ENCODE measurements around the gene MCAM.

The MCAM gene
- total RNA-seq, result 0 to 3.6 (median 0.24) reads per million in 4 experiments

DNA sequence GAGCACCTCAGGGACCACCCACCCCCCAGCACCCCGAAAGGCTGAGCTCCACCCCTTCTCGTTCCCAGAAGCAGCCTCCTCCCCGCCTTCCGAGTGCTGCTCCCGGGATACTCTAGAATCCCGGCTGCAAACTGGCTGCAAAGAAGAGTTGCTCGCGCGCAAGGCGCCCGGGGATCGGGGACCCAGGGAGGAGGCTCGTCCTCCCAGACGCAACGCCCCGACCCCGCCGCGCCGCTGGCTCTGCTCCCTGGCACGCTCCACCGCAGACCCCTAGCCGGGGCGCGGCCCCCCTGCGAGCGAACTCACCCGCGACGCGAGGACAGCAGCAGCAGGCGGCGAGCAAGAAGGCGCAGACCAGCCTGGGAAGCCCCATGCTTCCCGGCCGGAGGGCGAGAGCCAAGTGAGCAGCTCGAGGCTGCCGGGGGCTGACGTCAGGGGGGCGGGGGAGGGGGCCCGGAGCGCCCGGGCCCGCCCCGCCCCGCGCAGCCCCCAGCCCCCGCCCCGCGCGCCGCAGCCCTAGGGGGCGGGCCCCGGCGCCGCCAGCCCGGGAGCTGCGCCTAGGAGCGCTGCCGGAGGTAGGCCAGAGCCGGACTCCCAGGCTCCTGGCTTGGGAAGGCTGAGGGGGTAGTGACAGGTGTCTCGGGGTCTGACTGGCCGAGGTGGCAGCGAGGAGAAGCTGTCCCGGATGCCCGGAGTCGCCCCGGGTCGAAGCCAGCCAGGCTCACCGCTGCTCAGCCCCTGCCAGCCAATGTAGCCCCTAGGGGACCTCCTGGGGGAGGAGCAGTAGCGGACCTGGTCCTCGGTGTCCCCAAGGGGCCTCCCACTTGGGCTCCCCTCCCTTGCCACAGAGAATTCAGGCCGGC, at the start of gene MCAM:
TSS of gene MCAM (minus strand) at position 402 of the 863 bp plus-strand sequence. CDS start at position 373, 29 bp downstream.
- no peak for DNase-seq

DNA sequence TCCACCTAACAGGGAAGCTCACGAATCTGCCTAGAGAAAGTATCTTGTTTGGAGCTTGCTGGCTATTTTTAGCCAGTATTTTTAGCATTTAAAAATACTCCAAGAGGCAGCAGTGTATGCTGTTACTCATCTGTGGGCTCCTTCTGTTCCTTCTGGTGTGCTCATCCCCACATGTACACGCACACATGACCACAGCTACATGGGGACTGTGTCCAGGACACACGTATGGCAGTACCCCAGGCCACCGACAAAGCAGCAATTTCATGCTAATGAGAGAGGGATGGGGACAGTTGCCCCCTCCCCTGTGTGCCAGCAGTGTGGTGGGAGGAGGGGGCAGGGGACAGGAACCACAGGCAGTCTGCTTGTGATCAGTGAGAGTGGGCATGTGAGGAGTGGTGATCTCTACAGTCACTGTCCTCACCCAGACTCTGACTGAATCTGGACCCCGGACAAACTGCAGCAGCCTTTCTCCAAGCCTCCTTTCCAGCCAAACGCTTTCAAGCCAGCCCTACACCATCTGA, 48.2 kb upstream of the MCAM start:
- DNase-seq, result no peak

GRCh38 chr11:119363851-119364590, 47.1 kb upstream of the MCAM start:
- DNase-seq, result peak; percentile 46

GRCh38 chr11:119363081-119363850, 46.3 kb upstream of the MCAM start:
- no peak for DNase-seq

DNA sequence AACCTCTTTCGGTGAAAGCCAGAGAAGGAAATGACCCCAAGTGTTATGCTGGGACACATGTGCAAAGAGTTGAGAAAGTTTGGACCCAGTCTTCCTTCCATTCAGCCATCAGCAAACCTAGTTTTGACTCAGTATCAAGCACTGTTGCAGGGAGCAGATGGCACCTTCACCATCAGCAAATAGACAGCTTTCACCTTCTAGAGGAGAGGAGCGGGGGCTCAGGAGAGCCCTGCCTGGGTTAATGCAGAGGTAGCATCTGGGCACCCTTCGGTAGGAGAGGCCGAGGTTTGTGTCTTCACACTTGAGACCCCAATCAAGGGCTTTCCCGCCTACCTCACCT, 45.8 kb upstream of the MCAM start:
- DNase-seq, result no peak

DNA sequence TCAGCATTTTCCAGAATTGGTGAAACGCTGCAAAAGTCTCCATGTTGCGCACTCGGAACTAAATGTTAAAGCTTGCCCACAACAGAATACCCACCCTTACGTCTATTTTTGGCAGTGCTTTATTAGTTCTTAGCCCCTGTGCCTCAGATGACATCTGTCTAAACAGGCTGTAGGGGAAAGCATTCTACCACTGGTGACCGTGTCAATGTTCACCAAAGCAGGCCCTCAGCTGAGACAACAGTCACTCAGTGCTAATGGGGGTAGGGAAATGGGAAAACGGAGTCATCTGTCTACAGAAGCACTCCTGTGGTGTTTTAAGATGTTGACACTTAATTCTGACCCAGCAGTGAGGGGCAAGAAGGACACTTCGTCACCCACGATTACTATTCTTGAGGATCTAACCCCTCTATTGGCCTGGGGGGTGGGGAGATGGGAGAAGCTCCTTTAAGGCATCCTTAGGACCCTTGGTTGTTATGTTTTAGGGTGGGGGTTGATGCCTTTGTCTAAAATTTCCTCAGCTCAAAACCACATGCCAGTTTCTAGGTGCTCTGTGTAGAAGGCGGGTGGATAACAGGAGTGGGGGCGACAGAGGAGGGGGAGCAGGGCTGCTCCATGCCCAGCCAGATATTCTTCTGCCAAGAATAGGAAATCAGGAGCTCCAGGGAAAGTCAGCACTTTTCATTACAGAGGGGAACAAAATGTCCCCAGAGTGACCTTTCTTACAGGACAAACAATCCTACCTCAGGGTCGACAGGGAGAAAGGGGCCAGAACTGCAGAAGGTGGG, 45.2 kb upstream of the MCAM start:
- DNase-seq, result no peak

DNA sequence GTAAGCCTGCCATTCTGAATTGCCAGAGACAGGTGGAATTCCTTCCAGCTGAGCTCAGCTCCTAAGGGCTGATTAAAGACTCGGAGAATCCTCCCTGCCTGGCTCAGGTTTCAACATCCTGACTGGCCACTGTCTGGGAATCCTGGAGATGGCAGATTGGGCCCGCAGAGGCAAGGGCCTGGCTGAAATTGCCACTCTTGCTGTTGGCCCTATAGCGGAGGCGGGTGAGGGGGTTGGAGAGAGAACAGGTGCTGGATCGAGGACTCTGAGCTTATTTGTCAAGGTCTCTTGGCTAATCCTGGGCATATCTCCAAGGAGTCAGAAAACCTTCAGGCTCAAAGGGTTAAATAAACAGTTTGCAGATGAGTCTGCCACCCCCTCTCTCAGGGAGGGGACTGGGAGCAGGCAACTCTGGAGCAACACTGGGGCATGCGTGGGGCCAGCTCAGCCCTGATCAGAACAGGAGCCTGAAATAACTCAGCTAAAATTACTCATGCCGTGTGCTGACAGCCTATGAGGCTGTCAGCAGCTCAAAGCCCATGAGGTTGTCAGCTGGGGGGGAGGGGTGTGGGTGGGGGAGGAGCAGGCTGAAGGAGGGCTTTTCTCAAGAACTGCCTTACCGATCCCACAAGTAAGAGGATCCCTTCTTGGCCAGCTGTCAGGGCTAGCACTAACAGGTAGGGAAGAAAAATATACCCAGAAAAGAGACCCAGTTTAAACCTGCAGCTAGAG, 44.3 kb upstream of the MCAM start:
- DNase-seq, result no peak

DNA sequence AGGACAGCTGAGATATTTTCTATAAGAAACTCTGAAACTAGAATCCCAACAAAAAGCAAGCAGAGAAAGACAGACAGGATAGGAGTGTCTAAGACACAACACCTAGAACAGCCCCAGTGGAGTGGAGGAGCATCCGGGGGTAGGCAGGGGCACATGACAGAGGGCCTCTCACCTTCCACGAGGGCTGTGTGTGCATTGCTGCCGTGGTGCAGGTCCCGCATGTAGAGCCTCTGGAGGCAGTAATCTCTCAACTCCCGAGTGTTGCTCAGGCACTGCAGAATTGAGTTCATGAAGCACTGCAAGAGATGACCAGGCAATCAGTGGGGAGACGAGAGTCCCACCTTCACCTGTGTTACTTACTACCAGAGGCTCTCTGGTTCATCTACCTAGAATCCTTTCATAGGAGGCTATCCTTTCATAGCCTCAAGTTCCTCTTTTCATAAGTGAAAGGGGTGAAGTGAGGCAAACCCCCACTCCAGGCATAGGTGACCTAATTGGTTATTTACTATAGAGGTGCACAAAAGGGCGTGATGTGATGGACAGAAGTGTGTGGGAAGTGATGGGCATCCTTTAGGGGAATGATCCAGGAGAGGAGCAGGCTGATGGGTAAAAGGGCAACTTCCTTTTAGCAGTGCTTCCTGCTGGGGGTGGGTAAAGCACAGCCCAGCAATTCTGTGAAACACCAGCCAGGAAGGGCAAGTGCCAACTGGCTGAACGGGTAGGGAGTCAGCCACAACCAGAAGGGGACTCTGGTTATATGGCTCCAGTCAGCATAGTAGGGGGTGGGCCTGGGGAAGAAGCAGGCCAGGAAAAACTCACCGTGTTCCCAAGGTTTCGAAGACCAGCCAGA, 42.7 kb upstream of the MCAM start:
- DNase-seq, result no peak

GRCh38 chr11:119357074-119357473, 40.1 kb upstream of the MCAM start:
- DNase-seq, result no peak

- DNase-seq, result peak; percentile 54
Observed at GRCh38 chr11:119356349-119357031, 39.6 kb upstream of the MCAM start.

- DNase-seq, result no peak
Observed at GRCh38 chr11:119355091-119355843, 38.3 kb upstream of the MCAM start.

- DNase-seq, result no peak
Observed at GRCh38 chr11:119352857-119353260, 35.9 kb upstream of the MCAM start.

- DNase-seq, result no peak
Observed at GRCh38 chr11:119351232-119351631, 34.3 kb upstream of the MCAM start.

- DNase-seq, result no peak
Observed at GRCh38 chr11:119350302-119350701, 33.4 kb upstream of the MCAM start.

DNA sequence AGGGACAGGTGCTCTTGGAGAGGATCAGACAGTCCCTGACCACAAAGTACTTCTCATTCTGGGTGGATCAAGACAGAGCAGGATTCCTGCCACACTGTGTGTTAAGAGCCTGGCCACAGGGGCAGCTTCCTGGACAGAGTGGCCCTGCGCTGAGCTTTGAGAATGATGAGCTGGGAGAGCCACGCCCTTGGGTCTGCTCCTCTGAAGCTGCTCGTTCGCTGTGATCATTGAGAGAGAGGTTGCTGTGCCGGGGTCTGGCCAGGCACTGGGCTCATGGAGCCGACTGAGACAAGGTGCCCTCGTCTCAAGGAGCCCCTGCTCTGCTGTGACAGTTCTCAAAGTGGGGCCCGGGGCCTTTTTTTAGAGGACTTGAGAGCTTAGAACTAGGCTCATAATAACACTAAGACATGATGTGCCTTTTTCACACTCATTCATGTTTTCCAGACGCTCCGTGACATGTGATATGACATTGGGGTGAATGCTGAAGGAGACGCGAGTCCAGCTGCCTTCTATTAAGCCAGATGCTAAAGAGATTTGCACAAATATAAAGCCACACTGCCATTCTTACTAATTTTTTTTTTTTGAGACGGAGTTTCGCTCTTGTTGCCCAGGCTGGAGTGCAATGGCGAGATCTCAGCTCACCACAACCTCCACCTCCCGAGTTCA, 31.1 kb upstream of the MCAM start:
- DNase-seq, result no peak

GRCh38 chr11:119347242-119347641, 30.3 kb upstream of the MCAM start:
- no peak for DNase-seq

DNA sequence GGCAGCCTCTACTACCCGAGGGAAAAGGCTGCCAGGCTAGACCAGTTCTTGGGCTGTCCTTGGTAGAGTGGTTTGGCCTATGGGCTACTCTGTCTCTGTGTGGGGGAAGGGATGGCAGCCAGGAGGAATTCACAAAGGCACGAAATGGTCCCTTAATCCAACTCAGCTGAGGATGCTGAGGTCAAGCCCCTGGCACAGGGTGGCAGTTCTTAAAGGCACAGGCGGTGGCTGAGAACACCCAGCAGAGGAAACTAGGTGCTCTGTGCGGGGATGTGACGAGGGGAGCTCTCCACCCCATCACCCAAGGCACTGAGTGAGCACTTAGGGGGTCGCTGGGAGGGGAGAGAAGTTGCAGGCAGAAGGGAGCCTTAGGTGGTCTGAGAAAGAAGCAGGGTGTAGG, 29.7 kb upstream of the MCAM start, which contains the start of gene MFRP:
TSS of gene MFRP (minus strand) at position 101 of the 400 bp plus-strand sequence. CDS start 192 bp downstream, outside the sequence.
- DNase-seq, result no peak

DNA sequence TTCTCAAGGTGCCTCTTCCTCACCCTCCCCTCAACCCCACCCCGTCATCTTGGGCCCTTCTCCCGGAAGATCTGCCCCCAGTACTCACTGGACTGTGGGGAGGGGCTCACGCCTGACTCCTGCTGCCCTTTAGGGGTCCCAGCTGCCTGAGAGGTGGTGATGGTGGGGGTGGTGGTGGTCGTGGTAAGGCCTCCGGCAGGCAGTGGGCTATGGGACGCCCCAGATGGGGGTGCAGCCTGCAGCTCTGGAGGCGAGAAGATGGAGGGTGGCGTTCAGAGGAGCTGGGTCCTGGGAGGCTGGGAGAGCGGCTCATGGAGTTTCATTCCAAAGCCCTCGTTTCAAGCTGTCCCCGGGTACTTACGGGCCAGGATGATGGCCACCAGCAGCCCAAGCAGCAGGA, 28.8 kb upstream of the MCAM start:
- no peak for DNase-seq

Measured in effector CD8-positive, alpha-beta T cell (primary cell).